Measurements from ENCODE around the gene IDS. TPM values are rescaled to one million over a fixed set of nuclear protein-coding genes. Genes with fewer than 3 reads are reported as not detected.
"Not testable (repeated sequence)": the region's sequence is repeated elsewhere in the genome, so short reads cannot be mapped to it uniquely, and the experiment has no call there.

The IDS gene
- total and polyA plus RNA-seq, 7 donors, result 31.3 to 97.2 (median 71.3) TPM

DNA sequence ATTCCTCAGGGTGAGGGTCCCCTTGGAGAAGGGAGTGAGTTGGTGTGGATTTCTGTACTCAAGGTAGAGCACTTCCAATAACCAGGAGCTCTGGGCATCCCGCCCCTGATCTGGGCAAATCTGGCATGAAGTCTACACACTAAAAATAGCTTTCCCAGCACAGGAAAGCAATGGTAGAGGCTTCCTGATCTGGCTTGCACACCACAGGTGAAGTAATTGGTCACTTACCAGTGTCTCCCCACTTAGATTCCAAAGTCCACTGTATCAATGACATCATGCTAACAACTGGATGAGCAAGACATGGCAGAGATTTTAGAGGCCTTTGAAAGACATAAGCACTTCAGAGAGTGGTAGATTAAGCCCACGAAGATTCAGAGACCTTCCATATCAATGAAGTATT, 17.8 kb upstream of the IDS start:
- H3K4me3 ChIP-seq, result no peak overlapping the region
- H3K36me3 ChIP-seq, result no peaks in the 10 kb centered on the region
- no peaks in the 10 kb centered on the region for H3K4me1 ChIP-seq
- TF ChIP-seq POLR2A (IDR thresholded peaks at IDR 0.05), result no peak
- WGBS, 2 donors, result 26 to 70% methylated on average over 2 of the region's 2 CpGs
- intact Hi-C loops (cut with DNase I), result no loop called here
- H3K9me3 ChIP-seq, result no peaks in the 10 kb centered on the region
- no peak for DNase-seq
- no peaks in the 10 kb centered on the region for H3K27me3 ChIP-seq
- no peak overlapping the region for H3K27ac ChIP-seq

DNA sequence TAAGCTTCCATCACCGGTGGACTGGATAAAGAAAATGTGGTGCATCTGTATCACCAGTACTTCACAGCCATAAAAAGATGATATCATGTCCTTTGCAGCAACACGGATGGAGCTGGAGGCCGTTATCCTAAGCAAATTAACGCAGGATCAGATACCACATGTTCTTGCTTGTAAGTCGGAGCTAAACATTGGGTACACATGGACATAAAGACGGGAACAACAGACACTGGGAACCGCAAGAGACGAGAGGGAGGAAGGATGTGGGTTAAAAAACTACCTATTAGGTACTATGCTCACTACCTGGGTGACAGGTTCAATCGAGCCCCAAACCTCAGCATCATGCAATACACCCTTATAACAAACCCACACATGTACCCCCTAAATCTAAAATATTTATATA, 16.3 kb upstream of the IDS start:
- no peak overlapping the region for H3K4me3 ChIP-seq
- intact Hi-C loops (cut with DNase I), result no loop called here
- H3K36me3 ChIP-seq, result no peaks in the 10 kb centered on the region
- TF ChIP-seq EP300 (IDR thresholded peaks at IDR 0.05) (no peak), POLR2AphosphoS5 (IDR thresholded peaks at IDR 0.05) (no peak), POLR2A (IDR thresholded peaks at IDR 0.05) (no peak)
- TF ChIP-seq, protein P1, sequence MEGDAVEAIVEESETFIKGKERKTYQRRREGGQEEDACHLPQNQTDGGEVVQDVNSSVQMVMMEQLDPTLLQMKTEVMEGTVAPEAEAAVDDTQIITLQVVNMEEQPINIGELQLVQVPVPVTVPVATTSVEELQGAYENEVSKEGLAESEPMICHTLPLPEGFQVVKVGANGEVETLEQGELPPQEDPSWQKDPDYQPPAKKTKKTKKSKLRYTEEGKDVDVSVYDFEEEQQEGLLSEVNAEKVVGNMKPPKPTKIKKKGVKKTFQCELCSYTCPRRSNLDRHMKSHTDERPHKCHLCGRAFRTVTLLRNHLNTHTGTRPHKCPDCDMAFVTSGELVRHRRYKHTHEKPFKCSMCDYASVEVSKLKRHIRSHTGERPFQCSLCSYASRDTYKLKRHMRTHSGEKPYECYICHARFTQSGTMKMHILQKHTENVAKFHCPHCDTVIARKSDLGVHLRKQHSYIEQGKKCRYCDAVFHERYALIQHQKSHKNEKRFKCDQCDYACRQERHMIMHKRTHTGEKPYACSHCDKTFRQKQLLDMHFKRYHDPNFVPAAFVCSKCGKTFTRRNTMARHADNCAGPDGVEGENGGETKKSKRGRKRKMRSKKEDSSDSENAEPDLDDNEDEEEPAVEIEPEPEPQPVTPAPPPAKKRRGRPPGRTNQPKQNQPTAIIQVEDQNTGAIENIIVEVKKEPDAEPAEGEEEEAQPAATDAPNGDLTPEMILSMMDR (IDR thresholded peaks at IDR 0.05), result no peak
- H3K27ac ChIP-seq, result no peak overlapping the region
- H3K9me3 ChIP-seq, result no peaks in the 10 kb centered on the region
- 64 to 74% methylated on average over 9 of the region's 9 CpGs for WGBS, 2 donors
- no peaks in the 10 kb centered on the region for H3K4me1 ChIP-seq
- DNase-seq, result no peak
- no peaks in the 10 kb centered on the region for H3K27me3 ChIP-seq

GRCh38 chrX:149520636-149521277, 15.7 kb upstream of the IDS start:
- WGBS, 2 donors, result 53 to 73% methylated on average over 3 of the region's 3 CpGs
- H3K9me3 ChIP-seq; H3K27ac ChIP-seq; H3K4me3 ChIP-seq; DNase-seq; intact Hi-C loops (cut with DNase I); H3K27me3 ChIP-seq; H3K36me3 ChIP-seq; H3K4me1 ChIP-seq: not testable (repeated sequence)

DNA sequence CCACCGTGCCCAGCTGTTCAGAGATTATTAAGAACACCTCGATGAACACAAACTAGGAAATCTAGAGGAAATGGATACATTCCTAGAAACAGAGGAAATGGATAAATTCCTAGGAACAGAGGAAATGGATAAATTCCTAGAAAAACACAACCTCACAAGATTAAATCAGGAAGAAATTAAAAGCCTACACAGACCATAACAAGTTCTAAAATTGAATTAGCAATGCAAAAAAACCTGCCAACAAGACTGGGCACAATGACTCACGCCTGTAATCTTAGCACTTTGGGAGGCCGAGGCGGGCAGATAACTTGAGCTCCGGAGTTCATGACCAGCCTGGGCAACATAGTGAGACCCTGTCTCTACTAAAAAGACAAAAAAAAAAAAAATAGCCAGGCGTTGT, 13.1 kb upstream of the IDS start:
- Histone ChIP-seq H3K36me3 (no peaks in the 10 kb centered on the region), H3K27me3 (no peaks in the 10 kb centered on the region), H3K4me3 (no peak overlapping the region), H3K4me1 (no peaks in the 10 kb centered on the region), H3K9me3 (no peaks in the 10 kb centered on the region), H3K27ac (no peak overlapping the region)
- intact Hi-C loops (cut with DNase I), result no loop called here
- no peak for DNase-seq
- TF ChIP-seq POLR2A (IDR thresholded peaks at IDR 0.05) (no peak), EP300 (IDR thresholded peaks at IDR 0.05) (no peak), POLR2AphosphoS5 (IDR thresholded peaks at IDR 0.05) (no peak)
- TF ChIP-seq, protein P1 (IDR thresholded peaks at IDR 0.05), result no peak
- 75 to 92% methylated on average over 7 of the region's 7 CpGs for WGBS, 2 donors

GRCh38 chrX:149517308-149517707, 12.2 kb upstream of the IDS start:
- Histone ChIP-seq H3K27me3 (no peaks in the 10 kb centered on the region), H3K27ac (no peak overlapping the region), H3K4me3 (no peak overlapping the region), H3K4me1 (no peaks in the 10 kb centered on the region), H3K9me3 (no peaks in the 10 kb centered on the region), H3K36me3 (no peaks in the 10 kb centered on the region)
- no peak for TF ChIP-seq EP300 (IDR thresholded peaks at IDR 0.05)
- TF ChIP-seq, protein P1 (IDR thresholded peaks at IDR 0.05), result no peak
- intact Hi-C loops (cut with DNase I), result no loop called here
- no peak for DNase-seq
- WGBS, 2 donors, result 97 to 98% methylated on average over 1 of the region's 1 CpG

DNA sequence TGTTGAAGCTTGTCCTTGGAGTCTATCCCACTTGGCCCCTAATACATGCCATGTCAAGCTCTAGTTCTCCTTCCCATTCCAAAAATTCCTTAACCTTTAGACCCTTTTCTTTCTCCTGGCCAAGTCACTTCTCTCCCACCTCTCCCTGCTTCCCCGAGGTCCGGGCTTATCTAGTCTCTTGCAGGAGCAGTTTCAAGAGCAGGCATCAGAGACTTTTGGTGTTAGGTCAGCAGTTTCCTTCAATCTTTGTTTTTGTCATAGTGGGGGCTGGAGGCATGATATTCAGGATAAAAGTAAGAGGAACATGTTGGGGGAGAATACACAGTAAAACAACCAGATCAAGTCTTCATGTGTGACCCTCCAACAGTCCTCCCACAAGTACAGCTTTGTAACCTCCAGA, 11.5 kb upstream of the IDS start:
- no peak for DNase-seq
- intact Hi-C loops (cut with DNase I), result no loop called here
- H3K9me3 ChIP-seq, result no peaks in the 10 kb centered on the region
- no peaks in the 10 kb centered on the region for H3K27me3 ChIP-seq
- TF ChIP-seq EP300 (IDR thresholded peaks at IDR 0.05) (no peak), POLR2AphosphoS5 (IDR thresholded peaks at IDR 0.05) (no peak), POLR2A (IDR thresholded peaks at IDR 0.05) (no peak)
- TF ChIP-seq, protein P1 (IDR thresholded peaks at IDR 0.05), result no peak
- H3K4me3 ChIP-seq, result no peak overlapping the region
- no peak overlapping the region for H3K27ac ChIP-seq
- no peaks in the 10 kb centered on the region for H3K4me1 ChIP-seq
- H3K36me3 ChIP-seq, result no peaks in the 10 kb centered on the region
- WGBS, 2 donors, result 89 to 90% methylated on average over 2 of the region's 2 CpGs

Measured in sigmoid colon (tissue), 7 donors.